ENCODE measurements around the gene CNNM2. TPM values are rescaled to one million over a fixed set of nuclear protein-coding genes. Genes with fewer than 3 reads are reported as not detected.

Gene CNNM2
- total and polyA plus RNA-seq, 2 donors (not counting 1 experiment from before 2014, with no cell fraction given): 6.6 to 21.6 TPM

- peaks cover 0 to 11% of the 10 kb centered on the region in 2 experiments for H3K36me3 ChIP-seq (replicated peaks in 1 of 2; ENCODE audit: control extremely low read depth in 1 of 2, control insufficient read depth in 1 of 2, extremely low read depth in 1 of 2, insufficient read depth in 2 of 2, low read length in 1 of 2)
- H3K4me3 Mint-ChIP-seq: no peak overlapping the region
- H3K4me3 ChIP-seq (ENCODE audit: control extremely low read depth in 1 of 5, extremely low read depth in 1 of 5, insufficient read depth in 1 of 5, low read depth in 2 of 5, low read length in 4 of 5): no peak overlapping the region
- no peaks in the 10 kb centered on the region for H3K79me2 ChIP-seq (ENCODE audit: control insufficient read depth, insufficient read depth, low read length)
- H3K4me1 ChIP-seq (ENCODE audit: control insufficient read depth in 2 of 2, insufficient read depth in 2 of 2, low read length in 2 of 2): no peaks in the 10 kb centered on the region
- WGBS (ENCODE audit: insufficient coverage): 93% methylated on average over 16 of the region's 16 CpGs
- POLR2A ChIA-PET: no interaction called here
- no peak overlapping the region for H3K27ac ChIP-seq (ENCODE audit: low read length in 2 of 2)
- TF ChIP-seq EZH2 (IDR thresholded peaks at IDR 0.05; ENCODE audit: borderline replicate concordance, insufficient read depth, low read depth, low read length, poor library complexity, severe bottlenecking) (no peak), CTCF (IDR thresholded peaks at IDR 0.05) (no peak)
- CTCF ChIA-PET: interaction anchor here (0.7 to 1.3 kb wide), 2 partner anchors 9 to 12 kb away, joined by 3 read pairs; no protein-coding TSS in a partner anchor
- intact Hi-C loops (cut with micrococcal nuclease): no loop called here
- H3K27ac Mint-ChIP-seq: no peak overlapping the region
- H3K9ac ChIP-seq (ENCODE audit: low read length): no peak overlapping the region
- DNase-seq (no peak), ATAC-seq (ENCODE audit: low read depth) (no peak)
- H3K27me3 ChIP-seq (replicated peaks in 1 of 4; ENCODE audit: control extremely low read depth in 1 of 4, control insufficient read depth in 3 of 4, insufficient read depth in 4 of 4, low read length in 3 of 4): no peaks in the 10 kb centered on the region
- H3K4me2 ChIP-seq (replicated peaks; ENCODE audit: low read depth, low read length, poor library complexity, severe bottlenecking): no peak overlapping the region
- no peaks in the 10 kb centered on the region for H3K9me3 Mint-ChIP-seq (ENCODE audit: insufficient read depth)
- H3K4me1 Mint-ChIP-seq: no peaks in the 10 kb centered on the region
- H3K9me3 ChIP-seq (ENCODE audit: control extremely low read depth in 1 of 3, control insufficient read depth in 2 of 3, insufficient read depth in 1 of 3, low read length in 2 of 3): no peaks in the 10 kb centered on the region
- no peaks in the 10 kb centered on the region for H4K20me1 ChIP-seq (ENCODE audit: control insufficient read depth, insufficient read depth, low read length, poor library complexity, severe bottlenecking)
- no peak overlapping the region for H2AFZ ChIP-seq (ENCODE audit: insufficient read depth, low read depth, low read length, poor library complexity, severe bottlenecking)
- H3K27me3 Mint-ChIP-seq: no peaks in the 10 kb centered on the region
These were observed 159.6 kb downstream of the CNNM2 start for GRCh38 chr10:103077491-103078308.

- WGBS (ENCODE audit: insufficient coverage): 93% methylated on average over 2 of the region's 3 CpGs
- H3K4me3 ChIP-seq (ENCODE audit: control extremely low read depth in 1 of 5, extremely low read depth in 1 of 5, insufficient read depth in 1 of 5, low read depth in 2 of 5, low read length in 4 of 5): no peak overlapping the region
- H2AFZ ChIP-seq (ENCODE audit: insufficient read depth, low read depth, low read length, poor library complexity, severe bottlenecking): no peak overlapping the region
- ChIA-PET POLR2A (no interaction called here), CTCF (no interaction called here)
- Mint-ChIP-seq H3K4me3 (no peak overlapping the region), H3K27me3 (no peaks in the 10 kb centered on the region), H3K27ac (no peak overlapping the region), H3K4me1 (no peaks in the 10 kb centered on the region), H3K9me3 (ENCODE audit: insufficient read depth) (no peaks in the 10 kb centered on the region)
- H3K27me3 ChIP-seq (replicated peaks in 1 of 4; ENCODE audit: control extremely low read depth in 1 of 4, control insufficient read depth in 3 of 4, insufficient read depth in 4 of 4, low read length in 3 of 4): no peaks in the 10 kb centered on the region
- DNase-seq (no peak), ATAC-seq (ENCODE audit: low read depth) (no peak)
- no peaks in the 10 kb centered on the region for H3K9me3 ChIP-seq (ENCODE audit: control extremely low read depth in 1 of 3, control insufficient read depth in 2 of 3, insufficient read depth in 1 of 3, low read length in 2 of 3)
- intact Hi-C loops (cut with micrococcal nuclease): no loop called here
- TF ChIP-seq EZH2 (IDR thresholded peaks at IDR 0.05; ENCODE audit: borderline replicate concordance, insufficient read depth, low read depth, low read length, poor library complexity, severe bottlenecking) (no peak), CTCF (IDR thresholded peaks at IDR 0.05) (no peak)
- H3K4me2 ChIP-seq (replicated peaks; ENCODE audit: low read depth, low read length, poor library complexity, severe bottlenecking): no peak overlapping the region
- no peak overlapping the region for H3K9ac ChIP-seq (ENCODE audit: low read length)
- peaks cover 0 to 11% of the 10 kb centered on the region in 2 experiments for H3K36me3 ChIP-seq (replicated peaks in 1 of 2; ENCODE audit: control extremely low read depth in 1 of 2, control insufficient read depth in 1 of 2, extremely low read depth in 1 of 2, insufficient read depth in 2 of 2, low read length in 1 of 2)
- H3K27ac ChIP-seq (ENCODE audit: low read length in 2 of 2): no peak overlapping the region
- no peaks in the 10 kb centered on the region for H3K4me1 ChIP-seq (ENCODE audit: control insufficient read depth in 2 of 2, insufficient read depth in 2 of 2, low read length in 2 of 2)
- H4K20me1 ChIP-seq (ENCODE audit: control insufficient read depth, insufficient read depth, low read length, poor library complexity, severe bottlenecking): no peaks in the 10 kb centered on the region
- no peaks in the 10 kb centered on the region for H3K79me2 ChIP-seq (ENCODE audit: control insufficient read depth, insufficient read depth, low read length)
These were observed 160.2 kb downstream of the CNNM2 start for GRCh38 chr10:103078309-103078615.
